Natural killer cell (primary cell): ENCODE data around the gene KIF6. TPM values are rescaled to one million over a fixed set of nuclear protein-coding genes. Genes with fewer than 3 reads are reported as not detected.

Source experiments
- ATAC-seq, 3 donors: fragments of 150-1000 bp in 2 of 3; fragments of 200-7000 bp in 1 of 3; cut with Tn5 transposase; 1 replicate in 1 of 3; 2 replicates in 2 of 3; pipeline ENCODE4 v1.10.0; 2021; ENCODE audit warnings: mild to moderate bottlenecking in 2 of 3, moderate library complexity in 2 of 3
- DNase-seq, 2 donors: peaks; one replicate each; pipeline versions ENCODE4 v3.0.0 to v3.0.0-alpha.2; 2013 to 2021; ENCODE audit warnings: mixed read lengths in 1 of 2
- H3K27ac ChIP-seq: one replicate; pipeline ENCODE4 v1.5.1; 2013; ENCODE audit warnings: mild to moderate bottlenecking, low read length
- H3K27me3 ChIP-seq: one replicate; pipeline ENCODE4 v1.6.1; 2013; ENCODE audit warnings: low read length; ENCODE audit not compliant: control insufficient read depth, insufficient read depth
- H3K36me3 ChIP-seq: one replicate; pipeline ENCODE4 v1.6.1; 2013; ENCODE audit warnings: low read length; ENCODE audit not compliant: control insufficient read depth, insufficient read depth
- H3K4me1 ChIP-seq: one replicate; pipeline ENCODE4 v1.6.1; 2013; ENCODE audit warnings: low read length; ENCODE audit not compliant: control insufficient read depth, insufficient read depth
- H3K4me3 ChIP-seq: one replicate; pipeline ENCODE4 v1.5.1; 2013; ENCODE audit warnings: low read length
- H3K9me3 ChIP-seq: one replicate; pipeline ENCODE4 v1.6.1; 2013; ENCODE audit warnings: low read length; ENCODE audit not compliant: control insufficient read depth, insufficient read depth
- H3K27ac Mint-ChIP-seq, 2 donors: one replicate each; pipeline ENCODE4 v1.8.0; 2022; ENCODE audit warnings: mild to moderate bottlenecking in 2 of 2, mixed read lengths in 2 of 2, moderate library complexity in 1 of 2
- H3K27me3 Mint-ChIP-seq, 2 donors: one replicate each; pipeline ENCODE4 v1.8.0; 2022; ENCODE audit warnings: low read depth in 2 of 2, mixed read lengths in 2 of 2
- H3K36me3 Mint-ChIP-seq: one replicate; pipeline ENCODE4 v1.8.0; 2022; ENCODE audit warnings: mixed read lengths
- H3K4me1 Mint-ChIP-seq, 2 donors: one replicate each; pipeline ENCODE4 v1.8.0; 2022; ENCODE audit warnings: mixed read lengths in 2 of 2
- H3K4me3 Mint-ChIP-seq: one replicate; pipeline ENCODE4 v1.8.0; 2022; ENCODE audit warnings: mild to moderate bottlenecking, moderate library complexity, mixed read lengths
- H3K9me3 Mint-ChIP-seq, 2 donors: one replicate each; pipeline ENCODE4 v1.8.0; 2022; ENCODE audit warnings: mixed read lengths in 2 of 2
- CTCF ChIP-seq: fragments of 200-600 bp; IDR thresholded peaks from one replicate; pipeline ENCODE4 v1.8.0; 2022; ENCODE audit warnings: antibody characterized with exemption
- WGBS: methylation state at CpG from one replicate; pipeline ENCODE4 v1.1.7; 2013; ENCODE audit warnings: missing lambda C conversion rate; ENCODE audit not compliant: insufficient coverage; 5-methylcytosine and 5-hydroxymethylcytosine counted together
- intact Hi-C: fragments of 100-400 bp; cut with micrococcal nuclease; formaldehyde crosslinking; loops from one replicate; pipeline ENCODE4 v1.14.2; 2022
- total RNA-seq, 4 donors: library from RNA; stranded (reverse); fragments of 120-200 nt in 1 of 4; gene quantifications; one replicate each; pipeline versions ENCODE4 v1.2.3 to v1.2.4, GENCODE V29; 2013 to 2022

KIF6 gene
- total RNA-seq, 3 donors from 2014 or later (not counting 1 experiment from before 2014, with no cell fraction given), result not detected

GRCh38 chr6:39441986-39442385 lies 283.2 kb downstream of the KIF6 start:
- H3K36me3 Mint-ChIP-seq, result no peaks in the 10 kb centered on the region

GRCh38 chr6:39441301-39441700 lies 283.9 kb downstream of the KIF6 start:
- H3K4me3 ChIP-seq, result no peak overlapping the region
- no peak overlapping the region for H3K27ac Mint-ChIP-seq
- no peaks in the 10 kb centered on the region for H3K36me3 Mint-ChIP-seq
- no peak for ATAC-seq
- no peak overlapping the region for H3K27ac ChIP-seq
- peaks cover 6 to 18% of the 10 kb centered on the region in 2 donors for H3K27me3 Mint-ChIP-seq
- intact Hi-C loops, result no loop called here
- TF ChIP-seq CTCF, result no peak
- no peaks in the 10 kb centered on the region for H3K36me3 ChIP-seq
- no peaks in the 10 kb centered on the region for H3K4me1 ChIP-seq
- no peaks in the 10 kb centered on the region for H3K9me3 ChIP-seq
- DNase-seq, result no peak
- no peaks in the 10 kb centered on the region for H3K9me3 Mint-ChIP-seq
- 92% methylated on average over 6 of the region's 6 CpGs for WGBS
- no peak overlapping the region for H3K4me3 Mint-ChIP-seq
- H3K27me3 ChIP-seq, result no peaks in the 10 kb centered on the region
- no peaks in the 10 kb centered on the region for H3K4me1 Mint-ChIP-seq

More at GRCh38 chr6:39441986-39442385, 283.2 kb downstream of the KIF6 start:
- H3K27ac Mint-ChIP-seq, result no peak overlapping the region
- Histone ChIP-seq H3K27me3 (no peaks in the 10 kb centered on the region), H3K27ac (no peak overlapping the region), H3K36me3 (no peaks in the 10 kb centered on the region), H3K4me3 (no peak overlapping the region), H3K4me1 (no peaks in the 10 kb centered on the region), H3K9me3 (no peaks in the 10 kb centered on the region)
- H3K9me3 Mint-ChIP-seq, result no peaks in the 10 kb centered on the region
- peaks cover 6 to 11% of the 10 kb centered on the region in 2 donors for H3K27me3 Mint-ChIP-seq
- no peak overlapping the region for H3K4me3 Mint-ChIP-seq
- no peaks in the 10 kb centered on the region for H3K4me1 Mint-ChIP-seq
- DNase-seq, result no peak
- intact Hi-C loops, result no loop called here
- ATAC-seq, result no peak
- no peak for TF ChIP-seq CTCF
- 78% methylated on average over 4 of the region's 4 CpGs for WGBS

GRCh38 chr6:39440039-39440426 lies 285.2 kb downstream of the KIF6 start:
- DNase-seq (no peak), ATAC-seq (no peak)
- H3K27me3 Mint-ChIP-seq, result peaks cover 6 to 20% of the 10 kb centered on the region in 2 donors
- H3K9me3 Mint-ChIP-seq, result no peaks in the 10 kb centered on the region
- no peaks in the 10 kb centered on the region for H3K36me3 Mint-ChIP-seq
- H3K4me3 Mint-ChIP-seq, result no peak overlapping the region
- Histone ChIP-seq H3K9me3 (no peaks in the 10 kb centered on the region), H3K4me3 (no peak overlapping the region), H3K27me3 (no peaks in the 10 kb centered on the region), H3K4me1 (no peaks in the 10 kb centered on the region), H3K36me3 (no peaks in the 10 kb centered on the region), H3K27ac (no peak overlapping the region)
- H3K27ac Mint-ChIP-seq, result no peak overlapping the region
- intact Hi-C loops, result no loop called here
- WGBS, result 82% methylated on average over 7 of the region's 7 CpGs
- no peak for TF ChIP-seq CTCF
- no peaks in the 10 kb centered on the region for H3K4me1 Mint-ChIP-seq

- H3K27me3 ChIP-seq, result no peaks in the 10 kb centered on the region
- DNase-seq (no peak), ATAC-seq (no peak)
- Mint-ChIP-seq H3K36me3 (no peaks in the 10 kb centered on the region), H3K27ac (no peak overlapping the region), H3K4me3 (no peak overlapping the region), H3K4me1 (no peaks in the 10 kb centered on the region), H3K9me3 (no peaks in the 10 kb centered on the region), H3K27me3 (peaks cover 6 to 20% of the 10 kb centered on the region in 2 donors)
- no peaks in the 10 kb centered on the region for H3K36me3 ChIP-seq
- no peaks in the 10 kb centered on the region for H3K4me1 ChIP-seq
- H3K27ac ChIP-seq, result no peak overlapping the region
- no peak for TF ChIP-seq CTCF
- intact Hi-C loops, result no loop called here
- WGBS, result 80% methylated on average over 8 of the region's 8 CpGs
- no peak overlapping the region for H3K4me3 ChIP-seq
- no peaks in the 10 kb centered on the region for H3K9me3 ChIP-seq
These were observed 285.7 kb downstream of the KIF6 start for GRCh38 chr6:39439342-39440038.
